LHCN-M2 (cell line): ENCODE measurements around the gene PPY. TPM values are rescaled to one million over a fixed set of nuclear protein-coding genes. Genes with fewer than 3 reads are reported as not detected.
"Not testable (repeated sequence)": the region's sequence is repeated elsewhere in the genome, so short reads cannot be mapped to it uniquely, and the experiment has no call there.

Source experiments
- DNase-seq: peaks from one replicate; pipeline ENCODE4 v3.0.0-alpha.2; 2012; ENCODE audit warnings: low read depth
- total RNA-seq: library from RNA; depleted of rRNA; stranded (reverse); fragments of >200 nt; gene quantifications from 2 replicates; pipeline ENCODE4 v1.2.3, GENCODE V29; 2014

The PPY gene
- total RNA-seq, 1 experiment from 2014 or later: not detected

DNA sequence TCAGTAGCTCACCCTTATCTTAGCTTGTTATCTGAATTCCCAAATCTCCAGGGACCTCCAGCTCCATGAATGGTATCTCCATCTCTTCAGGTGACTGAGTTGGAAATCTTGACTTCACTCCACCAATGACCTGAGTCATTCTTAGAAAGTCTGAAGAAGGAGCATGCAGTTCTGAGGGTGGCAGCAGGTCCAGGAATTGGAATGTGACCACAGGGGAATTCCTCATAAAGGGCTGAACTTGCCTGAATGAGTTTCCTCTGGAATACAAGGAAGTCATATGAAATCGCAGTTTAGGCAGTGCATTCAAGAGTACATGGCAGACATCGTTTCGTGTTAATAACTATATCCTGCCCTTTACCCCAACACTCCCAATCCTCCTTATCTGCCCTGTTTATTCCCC lies 24.0 kb upstream of the PPY start:
- DNase-seq: no peak

DNA sequence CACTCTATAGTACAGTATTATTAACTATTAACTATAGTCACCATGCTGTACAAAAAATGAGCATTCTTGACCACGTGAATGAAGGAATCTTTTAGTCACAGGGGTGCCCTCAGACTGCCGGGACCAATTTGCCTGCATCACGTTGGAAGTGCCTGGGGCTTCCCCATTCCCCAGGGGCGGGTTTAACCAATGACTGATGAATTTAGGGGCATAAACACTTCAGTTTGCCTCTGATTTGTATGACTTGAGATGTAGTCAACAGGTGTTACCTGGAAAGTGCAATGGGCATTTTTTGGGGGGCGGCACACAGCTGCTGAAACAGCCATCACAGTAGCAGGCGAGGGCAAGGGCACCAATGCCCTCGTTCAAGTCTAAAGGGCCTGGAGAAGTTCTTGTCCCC lies 20.2 kb upstream of the PPY start:
- no peak for DNase-seq

DNA sequence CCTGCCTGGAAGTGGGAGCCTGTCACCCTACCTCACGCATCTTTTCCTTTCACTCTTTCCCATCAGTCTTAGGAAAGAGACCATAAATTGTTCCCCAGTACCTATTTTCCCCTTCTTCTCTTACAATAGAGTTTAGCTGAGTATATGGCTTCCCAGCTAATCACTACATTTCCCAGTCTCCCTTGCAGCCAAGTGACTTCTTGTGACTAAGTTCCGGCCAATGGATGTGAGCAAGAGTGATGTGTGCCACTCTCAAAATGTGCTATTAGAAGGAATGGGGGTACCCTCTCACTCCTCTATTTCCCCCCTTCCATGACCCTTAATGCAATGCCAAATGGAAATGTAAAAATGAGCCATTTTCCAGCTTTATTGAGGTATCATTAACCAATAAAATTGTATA lies 19.7 kb upstream of the PPY start:
- no peak for DNase-seq

DNA sequence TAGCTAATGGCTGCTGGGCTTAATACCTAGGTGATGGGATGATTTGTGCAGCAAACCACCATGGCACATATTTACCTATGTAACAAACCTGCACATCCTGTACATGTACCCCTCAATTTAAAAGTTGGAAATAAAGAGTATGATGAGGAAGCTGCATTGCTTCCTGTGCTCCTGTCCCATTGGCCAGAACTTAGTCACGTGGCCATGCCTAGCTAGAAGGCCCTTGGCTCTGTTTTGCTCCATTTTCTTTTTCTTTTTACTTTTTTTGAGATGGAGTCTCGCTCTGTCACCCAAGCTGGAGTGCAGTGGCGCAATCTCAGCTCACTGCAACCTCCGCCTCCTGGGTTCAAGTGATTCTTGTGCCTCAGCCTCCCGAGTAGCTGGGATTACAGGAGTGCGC lies 19.0 kb upstream of the PPY start:
- not testable (repeated sequence) for DNase-seq

DNA sequence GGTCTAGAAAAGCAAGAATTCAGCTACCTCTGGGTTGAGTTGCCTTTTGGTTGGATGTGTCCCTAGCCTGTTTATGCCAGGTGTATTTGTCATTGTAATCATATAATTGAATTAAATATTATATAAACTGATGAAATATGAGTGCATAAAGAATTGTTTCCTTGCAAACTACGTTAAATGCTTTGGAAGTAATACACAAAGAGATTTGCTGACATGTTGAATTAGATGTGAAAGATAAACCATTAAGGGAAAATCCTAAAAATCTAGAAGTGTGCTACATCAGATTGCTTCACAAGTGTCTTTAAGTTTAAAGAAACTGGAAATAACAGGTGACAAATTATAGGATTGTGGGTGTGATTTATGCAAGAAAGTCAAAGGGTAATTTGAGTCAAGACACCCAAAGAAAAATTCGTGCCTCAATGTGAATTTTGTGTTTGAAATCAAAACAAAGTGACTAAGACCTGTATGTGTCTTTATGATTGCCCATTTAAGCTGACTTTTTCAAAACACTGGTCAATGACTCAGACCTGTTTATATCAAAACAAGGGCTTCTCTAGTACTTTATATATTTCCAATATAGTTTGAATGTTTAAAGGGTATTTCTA lies 16.6 kb upstream of the PPY start:
- peak; percentile 76 for DNase-seq

DNA sequence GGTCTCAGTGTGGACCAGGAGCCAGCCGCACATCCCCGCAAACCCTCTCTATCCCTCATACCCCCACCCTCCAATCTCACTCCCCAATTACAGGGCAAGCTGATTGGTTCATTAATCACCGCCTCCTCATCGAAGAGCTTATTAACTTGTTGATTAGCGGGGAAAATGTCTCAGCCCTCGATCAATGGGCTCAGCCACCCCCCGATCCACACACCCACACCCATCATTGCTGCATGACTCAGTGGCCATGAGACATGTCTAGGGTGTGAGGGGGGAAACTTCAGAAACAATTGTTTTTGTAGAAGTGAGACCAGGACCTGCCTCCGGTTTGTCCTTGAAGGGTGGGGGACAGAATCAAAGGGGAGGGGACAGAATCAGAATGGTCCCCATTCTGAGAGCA lies 13.9 kb upstream of the PPY start:
- no peak for DNase-seq

DNA sequence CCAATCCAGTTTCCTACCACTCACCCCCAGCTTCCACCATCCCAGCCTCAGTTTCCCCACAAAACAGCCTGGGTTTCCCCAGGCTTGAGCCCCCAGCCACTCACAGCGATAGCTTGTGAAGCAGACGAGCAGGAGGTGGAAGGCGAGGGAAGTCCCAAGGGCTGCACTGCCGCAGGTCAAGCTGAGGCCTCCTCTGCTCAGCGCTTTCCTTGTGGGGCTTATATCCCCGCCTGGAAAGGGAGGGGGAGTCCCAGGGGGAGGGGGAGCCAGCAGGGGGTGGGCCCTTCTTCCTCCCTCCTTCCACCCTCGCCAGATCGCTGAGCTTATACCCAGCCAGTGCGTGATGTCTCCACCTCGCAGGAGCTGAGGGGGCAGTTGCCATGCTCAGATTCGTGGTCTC lies 11.5 kb upstream of the PPY start, which contains the start of gene PYY:
TSS of gene PYY (minus strand) at position 195 of the 400 bp plus-strand sequence. CDS start 457 bp downstream, outside the sequence.
- no peak for DNase-seq

DNA sequence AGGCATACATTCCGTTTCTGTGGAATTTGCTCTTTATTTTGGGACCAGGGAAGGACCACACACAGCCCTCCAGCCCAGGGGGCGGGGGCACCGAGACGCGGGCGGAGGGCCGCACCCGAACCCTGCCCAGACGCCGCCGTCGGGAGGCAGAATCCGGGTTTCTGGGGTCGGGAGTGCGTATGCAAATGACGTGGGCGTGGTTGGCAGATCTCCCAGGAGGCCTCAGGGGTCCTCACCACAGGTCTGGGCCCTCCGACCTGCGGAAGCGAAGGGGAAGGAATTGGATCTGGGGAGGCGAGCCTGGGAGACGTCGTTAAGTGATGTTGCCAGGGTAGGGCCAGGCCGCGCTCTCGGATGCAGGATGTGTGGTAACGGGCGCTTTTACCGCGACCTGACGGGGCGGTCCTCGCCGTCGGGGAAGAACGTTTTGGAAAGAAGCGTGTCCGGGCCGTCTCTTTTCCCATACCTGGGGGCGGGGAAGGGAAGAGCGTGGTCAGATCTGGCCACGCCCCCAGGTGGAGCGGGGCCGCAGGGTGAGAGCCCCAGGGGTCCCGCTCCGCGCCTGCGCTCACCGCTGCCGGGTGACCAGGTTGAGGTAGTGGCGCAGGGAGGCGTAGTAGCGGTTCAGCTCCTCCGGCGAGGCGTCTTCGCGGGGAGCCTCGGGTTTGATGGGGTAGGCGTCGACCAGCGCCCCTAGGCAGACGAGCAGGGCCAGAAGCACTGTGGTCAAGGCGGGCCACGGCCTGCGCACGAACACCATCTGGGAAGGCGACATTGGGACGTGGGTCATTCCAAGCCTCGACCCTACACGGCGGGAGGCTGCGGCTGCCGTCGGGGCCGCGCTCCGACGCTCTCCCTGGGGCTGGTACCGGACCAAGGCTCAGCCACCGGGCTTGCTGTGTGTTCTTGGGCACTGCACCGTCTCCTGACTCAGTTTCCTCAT lies 10.7 kb upstream of the PPY start:
- DNase-seq: no peak

DNA sequence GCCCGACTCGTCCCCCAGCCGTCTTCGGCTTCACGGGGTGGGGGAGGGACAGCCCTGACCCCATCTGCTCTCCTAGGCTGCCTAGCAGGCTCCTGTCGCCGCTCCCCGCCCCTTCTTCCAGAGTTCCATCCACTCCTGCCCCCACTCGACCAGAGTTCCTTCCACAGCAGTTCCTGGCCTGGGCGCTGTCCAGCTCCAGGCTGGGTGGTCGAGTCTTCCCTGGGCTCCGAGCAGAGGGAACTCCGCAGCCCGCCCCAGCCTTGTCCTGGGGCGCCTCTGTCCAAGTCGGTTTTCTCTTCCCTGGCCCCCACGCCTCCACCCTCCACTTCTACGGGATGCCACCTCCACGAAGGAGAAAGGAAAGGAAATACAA lies 10.1 kb upstream of the PPY start:
- DNase-seq: no peak

DNA sequence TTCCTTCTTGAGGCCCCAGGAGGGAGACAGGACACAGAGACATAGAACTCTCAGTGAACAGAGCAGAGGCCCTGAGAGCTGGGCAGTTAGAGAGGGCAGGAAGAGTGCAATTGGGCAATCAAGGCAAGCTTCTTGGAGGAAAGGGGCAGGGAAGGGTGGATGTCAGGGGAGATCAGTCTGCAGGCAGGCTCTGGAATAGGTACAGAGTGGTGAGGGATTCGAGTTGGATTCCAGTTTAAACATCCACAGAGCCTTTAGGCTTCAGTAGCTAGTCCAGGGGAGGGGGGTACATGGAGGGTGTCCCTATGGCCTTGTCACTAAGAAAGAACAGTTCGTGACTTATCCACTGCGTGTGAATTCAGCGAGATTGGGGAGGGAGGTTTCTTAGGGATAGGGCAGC lies 9.5 kb upstream of the PPY start:
- DNase-seq: no peak

DNA sequence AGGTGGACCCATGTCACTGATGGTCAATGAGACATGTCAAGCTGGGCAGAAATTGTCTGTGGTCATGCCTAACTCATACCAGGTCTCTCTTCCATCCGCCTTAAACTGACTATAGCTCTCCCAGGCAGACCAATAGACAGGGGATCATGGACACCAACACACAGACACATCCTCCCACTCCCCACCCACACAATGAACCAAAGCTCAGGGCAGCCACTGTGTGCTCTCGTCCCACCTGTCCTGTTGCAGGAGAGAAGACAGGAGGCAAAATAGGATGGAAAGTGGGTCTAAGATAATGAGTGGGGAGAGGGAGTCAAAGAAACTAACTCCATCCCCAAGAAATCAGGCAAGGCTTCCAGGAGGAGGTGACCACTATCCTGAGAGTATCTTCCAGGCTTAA lies 8.3 kb upstream of the PPY start:
- no peak for DNase-seq

DNA sequence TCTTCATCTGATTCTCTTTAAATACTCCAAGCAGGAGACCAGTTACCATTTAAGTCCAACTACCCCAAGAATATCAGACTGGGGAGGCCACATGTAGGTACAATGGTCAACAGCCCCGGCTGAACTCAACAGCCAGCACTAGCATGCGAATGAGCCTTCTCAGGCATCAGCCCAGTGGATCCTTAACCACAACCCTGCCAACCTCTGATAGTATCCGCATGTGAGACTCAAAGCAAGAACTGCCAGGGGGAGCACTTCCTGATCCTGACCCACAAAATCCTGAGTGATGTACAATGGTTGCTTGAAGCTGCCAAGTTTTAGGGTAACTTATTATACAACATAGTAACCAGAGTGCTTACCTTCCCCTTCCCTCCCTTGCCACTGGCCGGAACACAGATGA lies 7.5 kb upstream of the PPY start:
- no peak for DNase-seq

DNA sequence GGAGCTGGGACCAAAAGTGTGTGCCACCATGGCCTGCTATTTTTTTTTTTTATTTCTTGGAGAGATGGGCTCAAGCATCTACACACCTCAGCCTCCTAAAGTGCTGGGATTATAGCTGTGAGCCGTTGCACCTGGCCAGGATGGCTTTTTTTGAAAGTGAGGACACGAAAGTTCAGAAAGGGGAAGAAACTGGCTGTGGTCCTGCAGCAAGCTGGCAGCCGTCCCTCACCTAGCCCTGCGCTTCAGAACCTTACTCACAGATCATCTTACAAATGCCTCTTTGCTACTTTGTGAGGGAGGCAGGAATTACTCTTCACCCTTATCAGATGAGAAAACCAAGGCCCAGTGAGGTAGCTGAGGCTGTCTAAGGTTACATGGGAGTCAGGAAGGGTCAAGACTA lies 4.5 kb upstream of the PPY start:
- no peak for DNase-seq

DNA sequence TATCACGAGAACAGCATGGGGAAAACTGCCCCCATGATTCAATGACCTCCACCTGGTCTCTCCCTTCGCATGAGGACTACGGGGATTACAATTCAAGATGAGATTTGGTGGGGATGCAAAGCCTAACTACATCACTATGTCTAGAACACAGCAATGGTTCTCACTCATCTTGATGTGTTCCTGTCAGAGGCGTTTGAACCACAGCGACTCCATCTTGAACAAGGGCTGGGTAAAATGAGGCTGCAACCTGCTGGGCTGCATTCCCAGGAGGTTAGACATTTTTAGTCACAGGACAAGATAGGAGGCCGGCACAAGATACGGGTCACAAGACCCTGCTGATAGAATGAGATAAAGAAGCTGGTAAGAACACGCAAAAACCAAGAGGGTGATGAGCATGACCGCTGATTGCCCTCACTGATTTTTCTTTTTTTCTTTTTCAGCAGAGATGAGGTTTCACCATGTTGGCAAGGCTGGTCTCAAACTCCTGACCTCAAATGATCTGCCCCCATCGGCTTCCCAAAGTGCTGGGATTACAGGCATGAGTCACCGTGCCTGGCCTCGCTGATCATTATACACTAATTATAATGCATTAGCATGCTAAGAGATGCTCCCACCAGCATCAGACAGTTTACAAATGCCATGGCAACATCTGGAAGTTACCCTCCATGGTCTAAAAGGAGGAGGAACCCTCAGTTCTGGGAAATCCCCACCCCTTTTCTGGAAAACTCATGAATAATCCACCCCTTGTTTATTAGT lies 3.0 kb upstream of the PPY start:
- no peak for DNase-seq

DNA sequence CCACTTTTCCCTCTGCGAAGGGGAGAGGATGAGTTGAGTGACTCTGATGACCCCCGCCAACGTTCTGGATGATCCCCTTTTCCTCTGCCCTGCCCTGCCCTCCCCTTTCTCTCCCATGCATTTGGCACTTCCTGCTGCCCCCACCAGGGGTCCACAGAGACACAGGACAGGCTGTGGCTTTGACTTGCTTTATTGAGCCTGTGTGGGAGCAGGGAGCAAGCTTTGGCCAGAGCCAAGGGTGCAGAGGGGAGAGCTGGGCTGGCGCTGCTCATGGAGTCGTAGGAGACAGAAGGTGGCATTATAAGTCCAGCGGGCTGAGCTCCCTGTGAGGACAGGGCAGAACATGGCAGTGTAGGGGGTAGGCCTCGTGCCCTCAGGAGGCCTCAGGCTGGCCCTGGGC lies 1.6 kb downstream of the PPY start:
- DNase-seq: peak; percentile 42

DNA sequence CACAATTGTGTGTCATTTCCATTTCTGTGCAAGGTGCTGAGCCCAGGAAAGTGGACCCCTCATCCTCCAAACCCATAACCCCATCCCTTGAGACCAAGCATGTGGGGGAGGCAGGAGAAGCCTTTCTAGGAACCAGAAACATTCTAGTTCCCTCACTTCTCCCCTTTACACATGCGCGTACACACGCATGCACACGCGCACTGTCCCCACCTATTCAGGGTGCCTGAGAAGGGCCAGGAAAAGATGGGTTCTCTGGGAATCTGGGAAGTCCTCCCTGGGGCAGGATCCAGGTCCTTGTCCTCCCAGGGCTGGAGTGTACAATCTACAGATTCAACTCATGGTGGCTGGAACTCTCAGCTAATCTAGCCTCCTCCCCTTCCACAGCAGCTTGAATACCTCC lies 2.4 kb downstream of the PPY start:
- DNase-seq: no peak

DNA sequence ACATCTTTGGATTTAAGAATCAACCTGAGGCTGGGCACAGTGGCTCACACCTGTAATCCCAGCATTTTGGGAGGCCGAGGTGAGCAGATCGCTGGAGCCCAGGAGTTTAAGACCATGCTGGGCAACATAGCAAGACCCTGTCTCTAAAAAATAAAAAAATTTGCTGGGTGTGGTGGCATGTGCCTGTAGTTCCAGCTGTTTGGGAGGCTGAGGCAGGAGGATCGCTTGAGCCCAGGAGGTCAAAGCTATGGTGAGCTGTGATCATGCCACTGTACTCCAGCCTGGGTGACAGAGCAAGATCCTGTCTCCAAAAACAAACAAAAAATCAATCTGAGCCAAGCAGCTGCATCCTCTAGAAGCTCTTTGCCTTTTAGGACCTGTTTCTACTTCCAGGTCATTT lies 2.8 kb downstream of the PPY start:
- DNase-seq: not testable (repeated sequence)

DNA sequence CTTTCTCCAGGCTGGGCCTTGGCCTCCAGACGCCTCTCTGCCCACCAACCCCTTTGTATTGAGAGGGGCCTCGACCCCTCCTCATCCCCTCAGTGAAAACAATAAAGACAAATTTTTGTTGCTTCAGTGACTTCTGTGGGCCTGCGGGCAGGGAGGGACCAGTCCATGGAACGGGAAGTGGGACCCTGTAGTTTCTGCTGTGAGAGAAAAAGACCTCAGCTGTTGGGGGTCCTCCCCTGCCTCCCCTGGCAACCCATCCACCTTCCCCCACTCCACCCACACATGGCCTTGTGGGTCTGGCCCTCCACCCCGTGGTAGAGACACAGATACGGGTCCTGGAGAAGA lies 3.5 kb downstream of the PPY start:
- DNase-seq: no peak

DNA sequence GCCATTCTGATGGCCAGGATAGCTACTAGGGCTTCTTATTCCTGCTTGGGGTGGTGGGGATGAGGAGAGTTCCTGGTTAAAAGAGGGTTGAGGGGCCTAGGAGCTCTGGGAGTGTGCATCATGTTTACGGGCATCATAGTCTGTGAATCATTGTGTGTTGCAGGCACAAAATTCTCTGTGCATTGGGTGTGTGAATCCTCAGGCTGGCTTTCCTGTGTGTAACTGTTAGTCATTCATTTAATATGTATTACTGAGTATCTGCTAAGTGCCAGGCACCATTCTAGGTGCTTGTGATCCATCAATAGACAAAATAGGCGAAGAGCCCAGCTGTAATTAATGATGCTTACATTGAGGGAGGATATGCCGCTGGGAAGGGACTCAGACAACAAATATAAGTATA lies 5.8 kb downstream of the PPY start:
- DNase-seq: peak; percentile 30

DNA sequence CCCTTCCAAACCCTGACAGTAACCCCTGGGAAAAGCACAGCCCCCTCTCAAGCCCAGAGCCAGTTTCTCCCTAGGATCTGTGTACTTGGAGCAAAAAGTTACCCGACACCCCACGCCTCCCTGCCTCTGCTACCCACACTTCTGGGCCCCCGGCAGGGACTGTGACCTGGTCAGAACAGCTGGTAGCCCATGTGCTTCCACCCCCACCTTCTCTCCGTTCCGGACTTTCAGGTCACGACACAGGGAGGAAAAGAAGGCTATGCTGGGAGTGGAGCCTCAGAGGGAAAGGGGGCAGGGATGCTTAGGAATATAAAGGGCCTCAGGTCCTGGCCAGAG lies 6.4 kb downstream of the PPY start:
- DNase-seq: peak; percentile 55

DNA sequence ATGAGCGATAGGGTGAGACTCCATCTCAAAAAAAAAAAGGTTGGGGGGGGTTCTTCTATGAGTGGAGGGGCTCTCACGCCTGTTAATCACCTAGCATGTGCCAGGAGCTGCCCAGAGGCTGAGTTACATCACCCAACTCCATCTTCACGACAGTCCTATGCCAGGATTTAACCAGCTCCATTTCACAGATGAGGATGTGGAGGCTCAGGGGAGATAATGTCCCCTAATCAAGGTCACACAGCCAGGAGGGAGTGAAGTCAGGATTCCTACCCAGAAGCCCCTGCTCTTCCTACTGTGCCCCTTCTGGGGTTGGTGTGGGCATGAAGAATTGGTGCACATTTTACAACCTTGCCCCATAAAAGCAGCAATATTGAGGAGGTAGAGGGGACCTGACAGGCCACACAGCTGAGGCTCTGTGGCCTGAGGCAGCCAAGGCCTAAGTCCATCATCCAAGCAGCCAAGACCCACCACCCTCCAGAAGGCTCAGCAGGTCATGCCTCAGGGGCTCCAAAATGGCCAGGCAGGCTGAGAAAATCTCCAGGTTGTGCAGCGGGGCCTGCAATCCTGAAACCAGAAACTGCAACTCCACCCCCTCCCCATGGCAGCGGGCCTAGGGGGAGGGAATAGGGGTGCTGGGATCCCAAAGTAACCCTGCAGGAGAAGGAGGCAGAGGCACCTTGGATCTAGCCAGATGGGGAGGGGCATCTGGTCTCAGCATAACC lies 6.9 kb downstream of the PPY start:
- DNase-seq: no peak

DNA sequence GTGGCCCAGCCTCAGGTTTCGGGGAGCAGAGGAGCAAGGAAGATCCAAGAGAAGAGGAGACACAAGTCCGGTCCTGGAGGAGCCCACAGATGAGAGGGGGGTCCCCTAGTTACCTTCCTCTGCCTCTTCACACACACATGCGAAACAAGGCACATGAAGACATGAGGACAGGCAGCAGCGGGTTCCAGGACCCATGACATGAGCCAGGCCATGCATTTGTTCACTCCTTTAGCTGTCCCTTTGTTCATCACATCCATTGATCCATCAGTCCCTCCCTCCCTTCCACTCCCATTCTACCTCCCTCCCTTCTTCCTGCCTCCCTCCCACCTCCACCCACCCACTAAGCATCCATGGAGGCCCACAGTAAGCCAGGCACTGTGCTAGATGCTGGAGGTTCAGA lies 9.4 kb downstream of the PPY start:
- no peak for DNase-seq
